GM12891 (cell line): Measurements from ENCODE around the gene ACTR6.

Experiments
- PAX5 ChIP-seq: IDR thresholded peaks from 2 replicates; pipeline ENCODE4 v1.6.1; 2011; ENCODE audit warnings: low read length, moderate library complexity, mild to moderate bottlenecking; ENCODE audit not compliant: insufficient read depth, severe bottlenecking
- POLR2AphosphoS5 ChIP-seq: IDR thresholded peaks from 2 replicates; pipeline ENCODE4 v1.6.1; 2011; ENCODE audit warnings: low read depth, low read length, control low read depth
- TAF1 ChIP-seq: IDR thresholded peaks from 2 replicates; pipeline ENCODE4 v1.6.1; 2011; ENCODE audit warnings: low read depth, low read length, control low read depth

DNA sequence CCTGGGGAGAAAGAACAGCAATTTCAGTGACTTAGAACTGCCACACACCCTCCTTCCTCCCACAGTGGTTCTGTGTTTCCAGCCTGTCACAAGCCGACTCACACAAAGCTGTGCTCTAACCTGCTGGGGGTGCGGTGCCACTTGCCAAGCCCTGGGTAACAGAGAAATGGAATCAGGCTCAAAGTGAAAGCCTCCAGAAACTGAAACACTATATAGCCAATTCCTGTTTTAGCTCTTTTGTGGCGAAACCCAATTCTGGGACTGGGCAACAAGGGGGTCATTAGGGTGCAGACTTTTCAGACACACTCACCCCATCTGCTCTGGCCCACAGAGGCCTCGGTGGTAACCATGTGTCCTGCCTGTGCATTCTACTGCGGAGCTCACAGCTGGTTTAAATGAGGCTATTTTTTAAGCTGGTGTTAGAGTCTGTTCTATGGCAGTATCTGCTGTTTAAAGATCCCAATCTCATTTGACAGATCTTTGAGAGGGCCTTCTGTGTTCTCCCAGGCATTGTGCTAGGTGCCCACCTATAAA is 15.2 kb upstream of the ACTR6 start:
- TF ChIP-seq POLR2AphosphoS5 (no peak), TAF1 (no peak), PAX5 (no peak)
